Spinal cord (tissue), 10 donors: ENCODE measurements around the gene CACNA2D1. TPM values are rescaled to one million over a fixed set of nuclear protein-coding genes. Genes with fewer than 3 reads are reported as not detected.

Experiments used
- DNase-seq, 6 donors: peaks; one replicate each; pipeline versions ENCODE4 v3.0.0 to v3.0.0-alpha.2; 2013 to 2015; ENCODE audit warnings: low spot score in 6 of 6, low read depth in 4 of 6
- H3K27ac ChIP-seq: one replicate; pipeline ENCODE4 v1.5.1; 2013; ENCODE audit warnings: low read depth, low read length, control low read depth
- H3K27me3 ChIP-seq: one replicate; pipeline ENCODE4 v1.6.1; 2013; ENCODE audit warnings: low read length; ENCODE audit not compliant: control insufficient read depth, insufficient read depth
- H3K36me3 ChIP-seq: one replicate; pipeline ENCODE4 v1.6.1; 2013; ENCODE audit warnings: low read length; ENCODE audit not compliant: control insufficient read depth, insufficient read depth
- H3K4me1 ChIP-seq: one replicate; pipeline ENCODE4 v1.6.1; 2013; ENCODE audit warnings: low read length; ENCODE audit not compliant: control insufficient read depth, insufficient read depth
- H3K4me3 ChIP-seq: one replicate; pipeline ENCODE4 v1.5.1; 2013; ENCODE audit warnings: low read depth, low read length, control low read depth
- H3K9me3 ChIP-seq: one replicate; pipeline ENCODE4 v1.6.1; 2013; ENCODE audit warnings: low read length; ENCODE audit not compliant: control insufficient read depth, insufficient read depth
- WGBS: methylation state at CpG from one replicate; pipeline ENCODE4 v1.1.5; 2013; ENCODE audit warnings: missing lambda C conversion rate; ENCODE audit not compliant: insufficient coverage; 5-methylcytosine and 5-hydroxymethylcytosine counted together
- polyA plus RNA-seq, 2 donors: library from polyadenylated mRNA; unstranded; fragments of 120-200 nt; gene quantifications; one replicate each; pipeline ENCODE4 v1.2.1, GENCODE V29; 2013; ENCODE audit not compliant: insufficient read length in 2 of 2
- total RNA-seq, 2 donors: library from RNA; depleted of rRNA in 1 of 2; stranded (reverse); fragments of 120-200 nt in 1 of 2; fragments of >200 nt in 1 of 2; gene quantifications; one replicate each; pipeline versions ENCODE4 v1.2.3 to v1.2.4, GENCODE V29; 2013 to 2014
- donor health status: healthy.

Gene CACNA2D1
- total and polyA plus RNA-seq, 4 donors: 28.1 to 108 (median 42.0) TPM

DNA sequence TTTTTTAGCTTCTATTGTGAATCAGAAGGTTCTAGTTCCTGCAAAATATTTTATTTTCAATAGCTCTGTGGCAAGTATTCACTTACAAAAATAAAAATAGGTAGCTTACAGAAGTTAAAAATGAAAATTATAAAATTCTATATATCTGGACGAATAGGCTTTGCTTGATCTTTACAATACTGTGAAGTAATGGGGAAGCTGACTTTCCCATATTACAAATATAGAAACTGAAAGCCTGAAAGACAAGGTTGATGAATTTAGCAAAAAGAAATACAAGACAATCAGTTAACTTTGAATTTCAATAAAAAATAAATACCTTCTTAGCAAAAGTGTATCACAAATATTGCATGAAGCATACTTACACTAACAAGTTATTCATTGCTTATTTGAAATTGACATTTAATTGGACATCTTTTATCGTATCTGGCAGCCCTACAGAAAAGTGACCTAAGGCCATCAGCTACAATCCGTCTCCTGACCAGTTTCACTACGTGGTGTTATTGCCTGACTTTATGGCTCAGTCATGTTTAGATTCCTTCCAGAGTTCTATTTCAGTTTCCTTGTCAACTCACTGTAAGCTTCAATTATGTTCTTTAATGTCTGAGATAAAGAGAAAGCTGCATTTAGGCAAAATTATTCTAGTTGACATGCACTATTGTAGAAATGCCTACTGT lies 363.2 kb downstream of the CACNA2D1 start:
- Histone ChIP-seq H3K36me3 (no peaks in the 10 kb centered on the region), H3K4me1 (no peaks in the 10 kb centered on the region)
- no CpG with 5 or more reads among the region's 4 CpGs for WGBS

DNA sequence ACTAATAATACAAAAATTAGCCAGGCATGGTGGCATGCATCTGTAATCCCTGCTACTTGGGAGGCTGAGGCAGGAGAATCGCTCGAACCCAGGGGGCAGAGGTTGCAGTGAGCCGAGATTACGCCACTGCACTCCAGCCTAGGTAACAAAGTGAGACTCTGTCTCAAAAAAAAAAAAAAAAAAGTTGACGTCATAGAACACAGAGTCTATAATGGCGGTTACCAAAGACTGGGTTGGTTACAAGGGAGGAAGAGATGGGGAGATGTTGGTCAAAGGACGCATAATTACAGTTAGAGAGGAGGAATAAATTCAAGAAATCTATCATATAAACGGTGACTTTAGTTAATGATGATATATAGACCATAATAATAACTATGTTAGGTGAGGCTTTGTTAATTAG lies 364.1 kb downstream of the CACNA2D1 start:
- no peak overlapping the region for H3K4me3 ChIP-seq
- no peak for DNase-seq
- H3K9me3 ChIP-seq: no peaks in the 10 kb centered on the region
- H3K27me3 ChIP-seq: no peaks in the 10 kb centered on the region
- no peaks in the 10 kb centered on the region for H3K4me1 ChIP-seq
- no peak overlapping the region for H3K27ac ChIP-seq
- H3K36me3 ChIP-seq: no peaks in the 10 kb centered on the region
- WGBS: 100% methylated on average over 5 of the region's 8 CpGs

More for the DNA sequence above, 363.2 kb downstream of the CACNA2D1 start:
- Histone ChIP-seq H3K4me3 (no peak overlapping the region), H3K27ac (no peak overlapping the region), H3K9me3 (no peaks in the 10 kb centered on the region), H3K27me3 (no peaks in the 10 kb centered on the region)
- no peak for DNase-seq

DNA sequence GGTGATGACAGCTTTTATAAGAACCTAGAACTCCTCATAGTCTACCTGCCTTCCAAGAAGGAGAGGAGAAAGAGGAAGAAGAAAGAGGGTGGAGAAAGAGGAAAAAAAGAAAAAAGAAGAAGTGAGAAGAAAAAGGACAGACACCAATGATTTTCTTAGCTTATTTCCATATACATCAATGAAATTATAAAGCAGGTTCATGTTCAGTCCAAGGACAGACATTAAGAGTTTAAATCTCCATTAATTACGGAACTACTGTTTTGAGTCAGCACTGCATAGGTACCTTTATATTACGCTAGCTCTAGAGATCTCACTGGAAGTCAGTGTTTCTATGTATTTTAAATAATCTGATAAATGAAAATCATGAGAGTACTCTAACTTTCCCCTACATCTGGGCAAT lies 364.8 kb downstream of the CACNA2D1 start:
- no peaks in the 10 kb centered on the region for H3K27me3 ChIP-seq
- no peak overlapping the region for H3K27ac ChIP-seq
- WGBS: no CpG with 5 or more reads among the region's 2 CpGs
- H3K9me3 ChIP-seq: no peaks in the 10 kb centered on the region
- no peaks in the 10 kb centered on the region for H3K4me1 ChIP-seq
- H3K36me3 ChIP-seq: no peaks in the 10 kb centered on the region
- no peak for DNase-seq
- no peak overlapping the region for H3K4me3 ChIP-seq

DNA sequence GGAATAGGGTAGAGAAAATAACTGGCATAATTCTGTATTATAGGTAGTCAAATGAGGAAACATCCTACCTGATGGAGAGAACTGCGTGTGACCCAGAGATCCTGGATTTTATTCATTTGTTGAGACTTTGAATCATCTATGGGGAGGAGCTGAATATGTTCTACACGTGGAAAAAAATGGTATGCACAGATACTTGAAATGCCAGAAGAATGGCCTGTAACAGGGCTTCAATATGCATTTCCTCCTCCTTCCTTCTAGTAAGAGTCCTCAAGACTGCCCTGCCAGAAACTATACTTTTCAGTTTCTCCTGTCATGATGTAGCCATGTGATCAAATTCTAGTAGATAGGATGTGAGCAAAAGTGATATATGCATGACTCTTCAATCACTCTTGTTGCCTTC lies 372.1 kb downstream of the CACNA2D1 start:
- H3K27me3 ChIP-seq: no peaks in the 10 kb centered on the region
- no peaks in the 10 kb centered on the region for H3K36me3 ChIP-seq
- WGBS: 100% methylated on average over 1 of the region's 2 CpGs
- no peak overlapping the region for H3K27ac ChIP-seq
- no peaks in the 10 kb centered on the region for H3K9me3 ChIP-seq
- DNase-seq: no peak
- H3K4me1 ChIP-seq: no peaks in the 10 kb centered on the region
- H3K4me3 ChIP-seq: no peak overlapping the region

DNA sequence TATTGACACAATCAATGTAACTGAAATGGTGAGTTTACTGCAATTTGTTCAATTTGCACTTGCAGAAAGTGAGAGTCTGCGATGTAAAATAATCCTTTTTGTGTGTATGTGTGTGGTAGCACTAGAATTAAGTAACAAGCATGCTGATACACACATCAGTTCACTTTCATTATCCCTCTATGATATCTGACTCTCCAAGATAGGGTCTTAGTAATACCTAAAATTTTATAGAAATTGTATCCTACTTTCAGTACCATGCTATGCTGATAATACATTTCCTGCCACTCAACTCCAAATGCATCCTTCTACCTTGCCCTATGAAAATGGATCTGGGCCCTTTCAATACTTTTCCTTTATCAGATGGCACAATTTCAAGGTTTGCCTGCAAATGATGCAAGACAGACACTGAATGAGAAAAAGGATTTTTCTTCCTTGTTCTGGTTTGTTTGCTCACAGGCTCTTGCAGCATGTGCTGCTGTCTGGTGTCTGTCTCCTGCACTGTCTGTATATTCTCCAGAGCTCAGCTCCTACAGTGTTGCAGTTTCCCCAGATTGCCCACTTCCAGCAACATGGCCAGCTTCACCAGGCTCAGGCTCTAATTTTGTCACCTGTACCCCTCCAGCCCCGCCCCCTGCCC lies 375.8 kb downstream of the CACNA2D1 start:
- Histone ChIP-seq H3K4me3 (no peak overlapping the region), H3K27me3 (no peaks in the 10 kb centered on the region), H3K9me3 (no peaks in the 10 kb centered on the region), H3K4me1 (no peaks in the 10 kb centered on the region), H3K27ac (no peak overlapping the region), H3K36me3 (no peaks in the 10 kb centered on the region)
- no peak for DNase-seq
- no CpG with 5 or more reads among the region's 2 CpGs for WGBS

DNA sequence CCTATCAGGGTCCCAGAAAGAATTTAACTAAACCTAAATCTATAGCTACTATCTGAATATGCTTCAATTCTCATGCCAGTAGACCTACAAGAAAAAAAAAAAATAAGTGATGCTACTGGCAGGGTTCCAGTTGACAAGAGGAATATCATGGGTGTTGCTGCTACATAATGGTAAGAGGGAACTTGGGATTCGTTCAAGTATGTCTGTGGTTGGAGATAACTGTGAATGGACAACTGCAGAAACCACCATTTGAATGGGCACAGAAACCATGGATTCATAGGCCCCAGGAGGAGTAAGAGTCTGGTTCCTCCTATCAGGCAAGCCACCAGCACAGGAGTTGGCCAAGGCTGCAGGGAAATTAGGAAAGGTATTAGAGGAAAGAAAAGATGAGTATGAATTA lies 386.1 kb downstream of the CACNA2D1 start:
- Histone ChIP-seq H3K4me3 (no peak overlapping the region), H3K27me3 (no peaks in the 10 kb centered on the region), H3K4me1 (no peaks in the 10 kb centered on the region), H3K27ac (no peak overlapping the region), H3K9me3 (no peaks in the 10 kb centered on the region), H3K36me3 (no peaks in the 10 kb centered on the region)
- 100% methylated on average over 1 of the region's 1 CpG for WGBS
- no peak for DNase-seq

DNA sequence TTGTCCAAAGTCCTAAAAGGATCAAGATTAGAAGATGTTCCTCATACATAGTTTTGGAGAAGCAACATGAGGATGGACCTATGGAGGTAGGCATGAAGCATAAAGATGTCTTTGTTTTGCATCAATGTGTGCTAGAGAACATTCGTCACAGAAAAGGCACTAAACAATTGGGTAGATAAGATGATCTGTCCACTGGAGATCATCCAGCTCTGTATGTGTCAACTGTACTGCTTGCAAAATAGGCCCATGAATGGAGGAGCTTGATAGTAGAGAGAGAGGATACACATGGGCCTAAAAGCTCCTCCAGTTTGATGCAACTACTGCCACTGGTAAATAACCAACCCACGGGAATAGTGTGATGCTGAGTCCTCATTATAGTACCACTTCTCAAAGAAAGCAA lies 387.3 kb downstream of the CACNA2D1 start:
- Histone ChIP-seq H3K36me3 (no peaks in the 10 kb centered on the region), H3K27ac (no peak overlapping the region), H3K27me3 (no peaks in the 10 kb centered on the region), H3K4me3 (no peak overlapping the region), H3K9me3 (no peaks in the 10 kb centered on the region), H3K4me1 (no peaks in the 10 kb centered on the region)
- DNase-seq: no peak
- 88% methylated on average over 1 of the region's 2 CpGs for WGBS

DNA sequence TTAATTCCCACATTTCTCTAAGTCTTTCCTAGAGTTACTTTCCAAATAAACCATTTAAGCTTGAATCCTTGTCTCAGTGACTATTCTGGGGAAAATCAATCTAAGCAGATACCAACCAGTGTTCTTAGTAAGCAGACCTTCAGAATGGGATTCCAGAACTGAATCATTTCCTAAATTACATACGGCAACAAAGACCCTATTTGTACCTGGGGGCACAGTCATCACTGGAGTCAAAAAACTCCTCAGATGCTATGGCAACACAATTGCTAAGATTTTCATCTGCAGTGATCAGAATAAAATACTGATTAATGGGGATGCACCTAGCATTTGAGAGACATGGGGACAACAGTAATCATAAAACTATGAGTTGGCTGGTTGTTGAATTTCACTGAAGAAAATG lies 389.0 kb downstream of the CACNA2D1 start:
- H3K36me3 ChIP-seq: no peaks in the 10 kb centered on the region
- DNase-seq: no peak
- no peaks in the 10 kb centered on the region for H3K4me1 ChIP-seq
- no peaks in the 10 kb centered on the region for H3K9me3 ChIP-seq
- no peaks in the 10 kb centered on the region for H3K27me3 ChIP-seq
- WGBS: no CpG with 5 or more reads among the region's 1 CpG
- H3K4me3 ChIP-seq: no peak overlapping the region
- H3K27ac ChIP-seq: no peak overlapping the region

DNA sequence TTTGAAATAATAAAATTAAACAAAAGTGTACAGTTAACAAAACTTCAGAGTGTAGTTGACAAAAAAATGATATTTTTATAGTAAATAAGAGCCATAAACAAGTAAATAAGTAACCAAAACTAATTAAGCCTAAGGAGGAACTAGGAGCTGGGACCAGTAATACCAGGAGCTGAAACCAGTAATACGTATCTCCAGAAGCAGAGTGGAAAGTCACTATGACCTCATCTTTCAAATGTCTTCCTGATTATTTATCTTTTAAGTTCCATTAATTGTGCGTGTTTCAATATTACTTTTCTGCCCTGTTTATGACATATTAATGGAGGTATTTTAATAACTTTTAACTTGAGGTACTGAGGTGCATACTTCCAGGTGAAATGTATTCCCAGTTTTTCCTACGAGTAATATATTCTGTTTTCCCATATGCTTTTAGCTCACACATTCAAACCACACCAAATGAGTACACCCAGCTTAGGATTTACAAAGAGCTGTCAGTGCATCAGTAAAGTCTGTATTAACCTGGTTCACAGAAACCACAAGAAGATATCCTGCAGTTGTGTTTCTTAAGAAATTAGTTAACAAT lies 390.0 kb downstream of the CACNA2D1 start:
- H3K27ac ChIP-seq: no peak overlapping the region
- H3K4me3 ChIP-seq: no peak overlapping the region
- H3K36me3 ChIP-seq: no peaks in the 10 kb centered on the region
- H3K9me3 ChIP-seq: no peaks in the 10 kb centered on the region
- no peaks in the 10 kb centered on the region for H3K27me3 ChIP-seq
- no peaks in the 10 kb centered on the region for H3K4me1 ChIP-seq
- no peak for DNase-seq
- no CpG with 5 or more reads among the region's 3 CpGs for WGBS

DNA sequence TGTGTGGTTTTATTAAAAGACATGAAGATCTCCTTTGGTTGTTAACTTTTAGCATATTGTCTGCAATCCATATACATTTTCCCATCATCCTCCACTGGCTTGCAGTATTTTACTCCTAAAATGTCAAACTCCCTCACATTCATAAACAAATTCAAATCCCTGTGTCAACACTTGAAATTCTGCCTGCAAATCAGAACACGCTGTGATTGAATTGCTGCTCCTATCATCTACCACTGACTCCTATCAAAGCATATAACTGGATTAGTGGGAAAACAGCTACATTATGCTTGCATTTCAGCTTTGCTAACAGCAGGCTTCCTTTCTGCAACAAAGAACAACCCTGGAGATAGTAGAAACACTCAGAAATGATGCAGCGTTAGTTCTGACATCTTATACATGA lies 392.0 kb downstream of the CACNA2D1 start:
- DNase-seq: peak in 2 of 6 donors; percentile 72 to 77
- no peaks in the 10 kb centered on the region for H3K4me1 ChIP-seq
- H3K27me3 ChIP-seq: no peaks in the 10 kb centered on the region
- H3K9me3 ChIP-seq: no peaks in the 10 kb centered on the region
- no peaks in the 10 kb centered on the region for H3K36me3 ChIP-seq
- no peak overlapping the region for H3K4me3 ChIP-seq
- no peak overlapping the region for H3K27ac ChIP-seq
- 40% methylated on average over 1 of the region's 2 CpGs for WGBS
